Urinary bladder (tissue), 4 donors: ENCODE results near the gene CEMIP2. TPM values are rescaled to one million over a fixed set of nuclear protein-coding genes. Genes with fewer than 3 reads are reported as not detected.
"Not testable (repeated sequence)": the region's sequence is repeated elsewhere in the genome, so short reads cannot be mapped to it uniquely, and the experiment has no call there.

Experiments
- DNase-seq: peaks from one replicate; pipeline ENCODE4 v3.0.0-alpha.2; 2015; ENCODE audit errors: extremely low spot score
- H3K27ac ChIP-seq: one replicate; pipeline ENCODE4 v1.5.1; 2013; ENCODE audit warnings: low read depth, mild to moderate bottlenecking, moderate library complexity
- H3K36me3 ChIP-seq: one replicate; pipeline ENCODE4 v1.6.1; 2013; ENCODE audit warnings: mild to moderate bottlenecking, moderate library complexity; ENCODE audit not compliant: insufficient read depth
- H3K4me1 ChIP-seq: one replicate; pipeline ENCODE4 v1.6.1; 2013; ENCODE audit warnings: mild to moderate bottlenecking, moderate library complexity; ENCODE audit not compliant: insufficient read depth
- H3K4me3 ChIP-seq: one replicate; pipeline ENCODE4 v1.5.1; 2013; ENCODE audit warnings: low read depth, low read length
- WGBS: extraction: QIAGEN DNeasy Blood & Tissue Kit; methylation state at CpG from one replicate; pipeline ENCODE4 v1.1.7; 2013; 5-methylcytosine and 5-hydroxymethylcytosine counted together
- polyA plus RNA-seq: library from polyadenylated mRNA; stranded (reverse); fragments of 200-250 nt; gene quantifications from one replicate; pipeline ENCODE4 v1.2.3, GENCODE V29; 2013
- total RNA-seq: library from RNA; depleted of rRNA; stranded (reverse); fragments of >200 nt; gene quantifications from one replicate; pipeline ENCODE4 v1.2.3, GENCODE V29; 2014
- donor health status: healthy with polysubstance abuse.
- donor health status: healthy.

The CEMIP2 gene
- total and polyA plus RNA-seq, 2 donors: 17.5 to 62.5 TPM

GRCh38 chr9:71665247-71665646, 103.1 kb downstream of the CEMIP2 start:
- no peak for DNase-seq
- 89% methylated on average over 5 of the region's 5 CpGs for WGBS
- no peaks in the 10 kb centered on the region for H3K4me1 ChIP-seq
- no peak overlapping the region for H3K4me3 ChIP-seq
- H3K27ac ChIP-seq: no peak overlapping the region
- no peaks in the 10 kb centered on the region for H3K36me3 ChIP-seq

DNA sequence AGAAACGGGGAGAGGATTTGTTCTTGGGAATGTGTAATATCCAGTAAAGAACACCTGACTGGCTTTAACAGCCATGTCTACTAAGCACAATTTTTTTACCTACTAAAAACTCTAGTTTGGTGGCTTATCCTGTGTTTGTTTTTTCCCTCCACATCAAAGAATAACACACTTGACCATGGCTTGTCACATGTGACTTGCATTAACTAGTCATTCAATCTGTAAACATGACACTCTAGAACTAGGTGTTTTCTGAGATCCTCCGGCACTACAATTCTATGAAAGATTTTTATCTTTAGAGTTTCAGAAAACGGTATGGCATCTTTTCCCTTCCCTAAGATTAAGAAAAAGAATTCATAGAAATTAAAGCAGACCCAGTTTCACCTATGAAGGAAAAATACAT, 103.7 kb downstream of the CEMIP2 start:
- WGBS: 53% methylated on average over 3 of the region's 3 CpGs
- Histone ChIP-seq H3K4me1 (no peaks in the 10 kb centered on the region), H3K4me3 (no peak overlapping the region), H3K27ac (no peak overlapping the region), H3K36me3 (no peaks in the 10 kb centered on the region)
- no peak for DNase-seq

DNA sequence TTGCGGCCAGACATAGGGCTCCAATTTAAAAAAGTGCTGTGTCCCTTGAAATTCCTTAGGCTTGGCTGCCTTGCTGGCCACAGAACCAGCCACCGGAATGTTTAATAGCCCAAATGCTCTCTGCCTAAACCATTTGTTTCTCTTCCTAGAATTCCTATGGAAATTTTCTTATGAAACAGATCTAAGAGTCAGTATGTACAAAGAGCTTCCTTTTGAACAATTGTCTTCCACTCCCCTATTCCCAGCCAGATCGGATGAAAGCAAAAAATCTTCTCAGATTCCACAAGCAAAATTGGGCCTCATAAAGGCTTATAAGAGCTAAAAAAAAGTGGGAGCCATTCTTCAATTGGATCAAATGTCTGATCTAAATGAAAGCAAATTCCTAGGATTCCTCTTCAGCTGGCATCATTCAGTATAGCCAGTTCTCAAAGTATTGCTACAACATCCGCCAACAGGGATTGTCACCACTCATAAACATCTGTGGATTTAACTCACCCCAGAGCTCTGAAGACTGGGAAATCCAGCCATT, 104.3 kb downstream of the CEMIP2 start:
- no peaks in the 10 kb centered on the region for H3K4me1 ChIP-seq
- no peak for DNase-seq
- WGBS: 80% methylated on average over 4 of the region's 4 CpGs
- H3K27ac ChIP-seq: no peak overlapping the region
- H3K4me3 ChIP-seq: no peak overlapping the region
- H3K36me3 ChIP-seq: no peaks in the 10 kb centered on the region

DNA sequence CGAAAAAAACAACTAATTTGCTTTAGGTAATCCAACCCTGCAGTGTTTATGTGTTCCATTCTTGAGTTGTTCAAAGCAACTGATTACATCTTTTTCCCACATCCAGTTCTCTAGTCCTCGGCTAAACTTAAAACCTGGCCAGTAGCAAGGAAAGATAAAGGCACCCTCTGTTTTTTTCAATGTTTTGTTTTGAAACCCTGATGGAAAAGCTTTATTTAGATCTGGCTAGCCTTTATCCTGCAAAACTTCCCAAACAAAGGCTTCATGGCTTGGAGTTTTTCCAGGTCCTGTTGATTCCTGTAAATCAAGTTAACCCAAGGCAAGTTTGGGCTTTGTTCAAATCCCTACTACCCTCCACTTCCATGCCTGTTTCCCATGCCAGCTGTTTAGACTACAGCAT, 105.1 kb downstream of the CEMIP2 start:
- no peak overlapping the region for H3K4me3 ChIP-seq
- 16% methylated on average over 2 of the region's 2 CpGs for WGBS
- DNase-seq: no peak
- H3K27ac ChIP-seq: no peak overlapping the region
- no peaks in the 10 kb centered on the region for H3K36me3 ChIP-seq
- no peaks in the 10 kb centered on the region for H3K4me1 ChIP-seq

- no peak for DNase-seq
- WGBS: 51% methylated on average over 3 of the region's 3 CpGs
- Histone ChIP-seq H3K36me3 (no peaks in the 10 kb centered on the region), H3K27ac (no peak overlapping the region), H3K4me1 (no peaks in the 10 kb centered on the region), H3K4me3 (no peak overlapping the region)
Observed at GRCh38 chr9:71662082-71662481, 106.2 kb downstream of the CEMIP2 start.

GRCh38 chr9:71657276-71657675, 111.0 kb downstream of the CEMIP2 start:
- H3K27ac ChIP-seq, H3K4me3 ChIP-seq, H3K36me3 ChIP-seq, DNase-seq, H3K4me1 ChIP-seq: not testable (repeated sequence)
- WGBS: 91% methylated on average over 4 of the region's 4 CpGs

DNA sequence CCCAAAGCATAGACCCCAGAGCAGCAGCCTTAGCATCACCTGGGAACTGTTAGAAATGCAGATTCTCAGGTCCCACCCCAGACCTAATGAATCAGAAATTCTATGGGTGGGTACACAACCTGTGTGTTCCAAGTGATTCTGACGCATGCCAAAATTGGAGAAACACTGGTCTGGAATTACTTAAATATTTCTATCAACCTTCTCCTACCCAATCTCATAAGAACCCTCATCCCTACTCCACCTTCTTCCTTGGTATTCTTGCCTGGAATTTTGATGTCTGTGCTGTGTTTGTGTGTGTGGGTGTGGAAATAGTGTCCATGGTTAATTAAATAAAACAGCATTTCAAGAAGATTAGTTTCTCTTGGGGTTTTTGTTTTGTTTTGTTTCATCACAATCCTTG, 111.8 kb downstream of the CEMIP2 start:
- 98% methylated on average over 1 of the region's 1 CpG for WGBS
- H3K27ac ChIP-seq: no peak overlapping the region

GRCh38 chr9:71655778-71656177, 112.5 kb downstream of the CEMIP2 start:
- no peaks in the 10 kb centered on the region for H3K4me1 ChIP-seq
- no peaks in the 10 kb centered on the region for H3K36me3 ChIP-seq
- H3K4me3 ChIP-seq: no peak overlapping the region
- no peak for DNase-seq
- WGBS: 88% methylated on average over 1 of the region's 1 CpG
- no peak overlapping the region for H3K27ac ChIP-seq

More for the DNA sequence above, 111.8 kb downstream of the CEMIP2 start:
- Histone ChIP-seq H3K36me3 (no peaks in the 10 kb centered on the region), H3K4me3 (no peak overlapping the region), H3K4me1 (no peaks in the 10 kb centered on the region)
- DNase-seq: no peak

DNA sequence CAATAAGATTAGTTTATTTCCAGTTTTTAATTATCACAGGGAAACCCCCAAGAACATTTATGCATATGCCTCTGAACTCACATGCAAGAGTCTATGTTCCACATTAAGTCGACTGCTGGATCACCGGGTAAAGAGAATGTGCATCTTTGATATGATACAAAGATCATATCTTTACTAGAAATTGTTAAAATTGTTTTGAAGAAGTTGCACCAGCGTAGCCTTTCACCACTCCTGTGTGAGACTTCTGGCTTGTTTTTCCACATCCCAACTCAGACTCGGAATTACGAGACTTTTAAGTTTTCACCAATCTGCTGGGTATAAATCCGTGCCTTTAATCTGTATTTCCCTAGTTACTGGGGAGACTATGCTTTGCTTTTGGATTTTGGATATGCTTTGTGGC, 113.2 kb downstream of the CEMIP2 start:
- DNase-seq: no peak
- H3K36me3 ChIP-seq: no peaks in the 10 kb centered on the region
- H3K4me1 ChIP-seq: no peaks in the 10 kb centered on the region
- 47% methylated on average over 6 of the region's 6 CpGs for WGBS
- no peak overlapping the region for H3K4me3 ChIP-seq
- no peak overlapping the region for H3K27ac ChIP-seq

- Histone ChIP-seq H3K36me3 (no peaks in the 10 kb centered on the region), H3K4me1 (no peaks in the 10 kb centered on the region), H3K4me3 (no peak overlapping the region), H3K27ac (no peak overlapping the region)
- no peak for DNase-seq
Observed at GRCh38 chr9:71652480-71652879, 115.8 kb downstream of the CEMIP2 start.

- H3K4me1 ChIP-seq: peaks cover 3% of the 10 kb centered on the region
- DNase-seq: no peak
- no peak overlapping the region for H3K4me3 ChIP-seq
- H3K27ac ChIP-seq: no peak overlapping the region
- H3K36me3 ChIP-seq: no peaks in the 10 kb centered on the region
- 91% methylated on average over 1 of the region's 1 CpG for WGBS
Observed at GRCh38 chr9:71648453-71648852, 119.9 kb downstream of the CEMIP2 start.

GRCh38 chr9:71647094-71647591, 121.2 kb downstream of the CEMIP2 start:
- Histone ChIP-seq H3K27ac (no peak overlapping the region), H3K4me3 (no peak overlapping the region), H3K36me3 (no peaks in the 10 kb centered on the region), H3K4me1 (peaks cover 3% of the 10 kb centered on the region)
- no peak for DNase-seq
- 25% methylated on average over 7 of the region's 7 CpGs for WGBS

- Histone ChIP-seq H3K4me1 (peaks cover 3% of the 10 kb centered on the region), H3K27ac (no peak overlapping the region), H3K36me3 (no peaks in the 10 kb centered on the region), H3K4me3 (no peak overlapping the region)
- WGBS: 69% methylated on average over 1 of the region's 1 CpG
- no peak for DNase-seq
Observed at GRCh38 chr9:71646131-71646530, 122.2 kb downstream of the CEMIP2 start.

DNA sequence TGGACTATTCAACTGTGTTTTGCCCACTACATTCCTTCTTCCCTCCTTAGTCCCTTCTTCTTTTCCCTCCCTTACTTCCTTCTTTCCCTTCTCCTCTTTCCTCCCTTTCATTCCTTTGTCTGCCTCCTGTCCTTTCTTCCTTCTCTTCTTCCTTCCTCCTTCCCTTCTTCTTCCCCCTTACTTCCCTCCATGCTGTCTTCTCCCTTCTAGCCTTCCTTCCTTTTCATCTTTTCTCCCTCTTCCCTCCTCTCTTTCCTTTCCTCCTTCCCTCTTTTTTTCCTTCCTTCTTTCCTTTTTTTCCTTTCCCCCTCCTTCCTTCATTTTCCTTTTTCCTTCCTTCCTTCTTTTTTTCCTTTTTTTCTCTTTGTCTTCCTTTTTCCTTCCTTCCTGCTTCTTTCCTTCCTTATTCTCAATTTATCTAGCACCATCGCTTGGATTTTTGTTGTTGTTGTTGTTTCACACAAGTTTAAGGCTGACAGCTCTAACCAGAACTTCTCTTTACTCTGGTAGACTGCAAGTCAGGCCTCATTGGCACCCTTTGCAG, 123.4 kb downstream of the CEMIP2 start:
- DNase-seq: no peak
- peaks cover 3% of the 10 kb centered on the region for H3K4me1 ChIP-seq
- H3K27ac ChIP-seq: no peak overlapping the region
- no peak overlapping the region for H3K4me3 ChIP-seq
- WGBS: 91% methylated on average over 1 of the region's 1 CpG
- no peaks in the 10 kb centered on the region for H3K36me3 ChIP-seq

- peaks cover 3% of the 10 kb centered on the region for H3K4me1 ChIP-seq
- H3K36me3 ChIP-seq: no peaks in the 10 kb centered on the region
- WGBS: 71% methylated on average over 2 of the region's 2 CpGs
- H3K27ac ChIP-seq: no peak overlapping the region
- DNase-seq: no peak
- no peak overlapping the region for H3K4me3 ChIP-seq
Observed at GRCh38 chr9:71643330-71643729, 125.0 kb downstream of the CEMIP2 start.
